GM23338 (cell line): ENCODE measurements around the gene PPP1R18.

Experiments used
- EZH2 ChIP-seq: fragments of 200-600 bp; sonication (generic); IDR thresholded peaks from one replicate; pipeline ENCODE4 v1.8.0; 2017; ENCODE audit warnings: antibody characterized with exemption, mild to moderate bottlenecking, low read depth; ENCODE audit not compliant: unreplicated experiment
- EZH2phosphoT487 ChIP-seq: fragments of 200-600 bp; sonication (generic); IDR thresholded peaks from one replicate; pipeline ENCODE4 v1.8.1; 2018; ENCODE audit warnings: antibody characterized with exemption; ENCODE audit not compliant: unreplicated experiment
- JUNB ChIP-seq: IDR thresholded peaks from one replicate; pipeline ENCODE4 v1.6.1; 2016; ENCODE audit warnings: antibody characterized with exemption; ENCODE audit not compliant: unreplicated experiment
- POLR2AphosphoS5 ChIP-seq: IDR thresholded peaks from 2 replicates; pipeline ENCODE4 v1.6.1; 2016; ENCODE audit warnings: antibody characterized with exemption, low read depth
- ZNF114 ChIP-seq: fragments of 250-450 bp; sonication (Bioruptor Pico); IDR thresholded peaks from 2 replicates; pipeline ENCODE4 v1.5.0; 2020; ENCODE audit warnings: mild to moderate bottlenecking, moderate library complexity
- ZNF331 ChIP-seq: fragments of 250-450 bp; sonication (Bioruptor Pico); IDR thresholded peaks from 2 replicates; pipeline ENCODE4 v1.5.0; 2020; ENCODE audit warnings: low read depth, mild to moderate bottlenecking, moderate library complexity
- TF ChIP-seq, protein P1 (sequence below), 2 experiments: fragments of 200-600 bp in 1 of 2; sonication (generic) in 1 of 2; conservative IDR thresholded peaks; 2 replicates each; pipeline versions ENCODE4 v1.5.1 to v1.6.1; 2016 to 2017; ENCODE audit warnings: antibody characterized with exemption in 2 of 2, low read depth in 2 of 2, mild to moderate bottlenecking in 2 of 2, moderate library complexity in 1 of 2
- TF ChIP-seq, protein P2 (sequence below): IDR thresholded peaks from one replicate; pipeline ENCODE4 v1.6.1; 2018; ENCODE audit warnings: antibody characterized with exemption; ENCODE audit not compliant: unreplicated experiment

DNA sequence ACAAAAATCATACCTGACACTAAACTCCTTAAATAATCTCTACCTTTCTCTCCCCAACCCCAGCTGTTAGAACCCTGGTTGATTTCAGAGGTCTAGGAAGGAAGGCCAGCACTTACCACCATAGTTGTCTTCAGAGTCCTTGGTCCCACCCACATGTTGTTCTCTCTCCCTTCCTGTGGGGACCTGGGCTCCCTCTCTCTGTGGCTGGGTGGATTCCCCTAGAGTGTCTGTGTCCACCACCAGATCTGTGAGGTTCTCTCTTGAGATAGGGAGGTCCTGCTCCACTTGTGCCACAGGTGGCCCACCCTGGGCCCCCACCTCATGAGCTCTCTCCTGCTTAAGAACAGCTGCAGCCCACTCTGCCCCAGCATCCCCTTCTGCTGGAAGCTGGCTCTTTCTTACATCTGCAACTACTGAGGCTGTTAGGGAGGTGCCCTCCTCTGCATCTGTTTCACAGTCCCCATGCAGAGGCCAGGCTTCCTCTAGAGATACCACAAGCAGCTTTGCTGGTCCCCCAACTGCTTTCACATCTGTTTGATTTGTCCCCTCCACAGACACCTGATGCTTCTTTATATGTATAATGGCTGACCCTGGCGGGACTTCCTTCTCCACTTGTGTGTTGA, 25.4 kb upstream of the PPP1R18 start:
- TF ChIP-seq, protein P1, sequence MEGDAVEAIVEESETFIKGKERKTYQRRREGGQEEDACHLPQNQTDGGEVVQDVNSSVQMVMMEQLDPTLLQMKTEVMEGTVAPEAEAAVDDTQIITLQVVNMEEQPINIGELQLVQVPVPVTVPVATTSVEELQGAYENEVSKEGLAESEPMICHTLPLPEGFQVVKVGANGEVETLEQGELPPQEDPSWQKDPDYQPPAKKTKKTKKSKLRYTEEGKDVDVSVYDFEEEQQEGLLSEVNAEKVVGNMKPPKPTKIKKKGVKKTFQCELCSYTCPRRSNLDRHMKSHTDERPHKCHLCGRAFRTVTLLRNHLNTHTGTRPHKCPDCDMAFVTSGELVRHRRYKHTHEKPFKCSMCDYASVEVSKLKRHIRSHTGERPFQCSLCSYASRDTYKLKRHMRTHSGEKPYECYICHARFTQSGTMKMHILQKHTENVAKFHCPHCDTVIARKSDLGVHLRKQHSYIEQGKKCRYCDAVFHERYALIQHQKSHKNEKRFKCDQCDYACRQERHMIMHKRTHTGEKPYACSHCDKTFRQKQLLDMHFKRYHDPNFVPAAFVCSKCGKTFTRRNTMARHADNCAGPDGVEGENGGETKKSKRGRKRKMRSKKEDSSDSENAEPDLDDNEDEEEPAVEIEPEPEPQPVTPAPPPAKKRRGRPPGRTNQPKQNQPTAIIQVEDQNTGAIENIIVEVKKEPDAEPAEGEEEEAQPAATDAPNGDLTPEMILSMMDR (conservative IDR thresholded peaks at IDR 0.05; ENCODE audit: low read depth in 2 of 2) = no peak
- no peak for TF ChIP-seq POLR2AphosphoS5
- TF ChIP-seq EZH2 = no peak
- no peak for TF ChIP-seq EZH2phosphoT487
- TF ChIP-seq, protein P2, sequence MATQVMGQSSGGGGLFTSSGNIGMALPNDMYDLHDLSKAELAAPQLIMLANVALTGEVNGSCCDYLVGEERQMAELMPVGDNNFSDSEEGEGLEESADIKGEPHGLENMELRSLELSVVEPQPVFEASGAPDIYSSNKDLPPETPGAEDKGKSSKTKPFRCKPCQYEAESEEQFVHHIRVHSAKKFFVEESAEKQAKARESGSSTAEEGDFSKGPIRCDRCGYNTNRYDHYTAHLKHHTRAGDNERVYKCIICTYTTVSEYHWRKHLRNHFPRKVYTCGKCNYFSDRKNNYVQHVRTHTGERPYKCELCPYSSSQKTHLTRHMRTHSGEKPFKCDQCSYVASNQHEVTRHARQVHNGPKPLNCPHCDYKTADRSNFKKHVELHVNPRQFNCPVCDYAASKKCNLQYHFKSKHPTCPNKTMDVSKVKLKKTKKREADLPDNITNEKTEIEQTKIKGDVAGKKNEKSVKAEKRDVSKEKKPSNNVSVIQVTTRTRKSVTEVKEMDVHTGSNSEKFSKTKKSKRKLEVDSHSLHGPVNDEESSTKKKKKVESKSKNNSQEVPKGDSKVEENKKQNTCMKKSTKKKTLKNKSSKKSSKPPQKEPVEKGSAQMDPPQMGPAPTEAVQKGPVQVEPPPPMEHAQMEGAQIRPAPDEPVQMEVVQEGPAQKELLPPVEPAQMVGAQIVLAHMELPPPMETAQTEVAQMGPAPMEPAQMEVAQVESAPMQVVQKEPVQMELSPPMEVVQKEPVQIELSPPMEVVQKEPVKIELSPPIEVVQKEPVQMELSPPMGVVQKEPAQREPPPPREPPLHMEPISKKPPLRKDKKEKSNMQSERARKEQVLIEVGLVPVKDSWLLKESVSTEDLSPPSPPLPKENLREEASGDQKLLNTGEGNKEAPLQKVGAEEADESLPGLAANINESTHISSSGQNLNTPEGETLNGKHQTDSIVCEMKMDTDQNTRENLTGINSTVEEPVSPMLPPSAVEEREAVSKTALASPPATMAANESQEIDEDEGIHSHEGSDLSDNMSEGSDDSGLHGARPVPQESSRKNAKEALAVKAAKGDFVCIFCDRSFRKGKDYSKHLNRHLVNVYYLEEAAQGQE = no peak
- TF ChIP-seq ZNF114 = no peak
- no peak for TF ChIP-seq ZNF331 (CRISPR knock-in tag)
- no peak for TF ChIP-seq JUNB
